Superior temporal gyrus (tissue), 1 donor: ENCODE data around the gene NOP14.

ENCODE experiments used
- DNase-seq: peaks from one replicate; pipeline ENCODE4 v3.0.0-alpha.2; 2016; ENCODE audit errors: extremely low spot score

Gene NOP14

DNA sequence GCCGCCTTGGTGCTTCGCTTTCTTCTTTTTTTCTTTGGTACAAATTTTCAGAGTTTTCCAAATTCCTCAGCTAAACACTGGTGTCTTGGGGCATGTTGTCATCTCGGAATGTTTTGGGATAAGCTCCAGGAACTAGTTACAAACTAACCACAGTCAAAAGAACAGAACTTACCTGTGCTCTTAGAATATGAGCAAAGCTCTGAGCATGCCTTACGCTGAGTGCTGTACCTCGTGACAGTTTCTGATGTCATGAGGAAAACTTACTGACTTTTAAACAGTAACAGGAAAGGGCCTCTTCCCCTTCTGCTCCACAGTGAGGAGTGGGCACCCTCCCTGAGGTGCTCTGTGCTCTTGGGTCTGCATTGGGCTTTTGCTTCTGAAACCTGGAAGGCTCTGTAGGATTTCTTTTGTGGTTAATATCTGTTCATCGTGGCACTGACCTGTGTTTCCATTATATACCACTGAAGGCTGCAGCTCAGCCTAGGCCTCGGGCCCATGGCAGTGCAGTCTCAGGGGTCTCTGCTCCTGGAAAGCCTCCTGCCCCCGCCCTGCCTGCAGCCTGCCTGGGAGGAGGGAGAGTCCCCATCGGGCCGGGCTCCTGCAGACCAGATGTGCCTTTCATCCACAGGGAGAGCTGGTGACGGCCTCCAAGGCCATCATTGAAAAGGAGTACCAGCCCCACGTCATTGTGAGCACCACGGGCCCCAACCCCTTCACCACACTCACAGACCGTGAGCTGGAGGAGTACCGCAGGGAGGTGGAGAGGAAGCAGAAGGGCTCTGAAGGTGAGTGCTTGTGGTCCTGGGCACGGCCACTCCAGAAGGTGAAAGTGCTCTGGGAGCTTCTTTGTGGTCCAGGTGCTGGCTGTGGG, 48.7 kb downstream of the NOP14 start:
- DNase-seq = no peak

DNA sequence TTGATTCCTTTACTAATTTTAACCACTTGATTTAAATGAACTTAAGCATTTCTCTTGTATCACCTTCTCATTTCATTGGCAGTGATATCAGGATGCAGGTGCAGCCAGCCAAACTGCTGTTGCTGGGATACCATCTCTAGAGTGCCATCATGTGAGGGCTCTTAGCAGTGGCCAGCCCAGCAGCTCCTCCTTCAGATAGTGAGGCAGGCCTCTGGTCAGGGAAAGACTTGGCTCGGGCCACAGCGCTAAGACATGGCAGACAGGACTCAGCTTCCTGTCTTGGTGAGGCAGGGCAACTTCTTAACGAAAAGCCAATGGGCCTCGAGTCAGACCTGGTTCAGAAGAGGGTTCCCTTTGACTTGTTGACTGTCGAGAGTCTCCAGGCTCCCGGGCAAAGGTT, 50.0 kb downstream of the NOP14 start:
- no peak for DNase-seq

DNA sequence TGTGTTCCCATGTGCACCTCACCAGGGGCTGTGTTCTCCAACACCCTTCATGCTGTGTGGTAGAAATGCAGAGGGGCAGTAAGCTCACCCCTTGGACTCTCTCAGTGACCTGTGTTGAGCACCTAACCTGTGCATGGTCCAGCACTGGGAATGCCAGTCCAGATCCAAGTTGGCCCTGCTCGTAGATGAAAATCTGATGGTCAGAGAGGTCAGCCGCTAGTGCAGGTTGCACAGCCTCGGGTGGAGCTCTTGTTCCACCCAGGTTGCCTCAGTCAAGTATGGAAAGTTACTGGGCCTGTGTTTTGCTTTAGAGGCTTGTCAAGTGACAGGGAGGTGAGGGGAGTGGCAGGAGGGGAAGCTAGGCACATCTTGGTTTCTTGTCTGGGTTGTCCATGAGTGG, 51.3 kb downstream of the NOP14 start:
- no peak for DNase-seq

DNA sequence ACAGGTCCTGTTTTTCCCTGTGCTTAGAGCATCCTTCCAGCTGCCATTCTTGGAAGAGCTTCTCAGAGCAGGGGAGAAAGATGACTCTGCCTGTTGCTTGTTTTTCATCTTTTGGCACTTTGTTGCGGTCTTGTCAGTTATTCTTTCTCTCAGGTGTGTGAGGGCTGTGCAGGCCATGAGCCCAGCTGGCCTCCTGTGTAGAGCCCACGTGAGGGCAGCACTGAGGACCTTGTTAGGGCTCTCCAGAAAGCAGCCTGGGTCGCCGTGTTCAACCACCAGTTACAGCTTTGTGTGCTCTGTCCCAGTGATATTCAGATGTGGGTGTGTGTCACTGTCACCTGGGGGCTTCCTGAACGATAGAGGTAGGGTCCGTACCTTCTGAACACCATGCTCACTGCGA, 52.8 kb downstream of the NOP14 start:
- DNase-seq = no peak

DNA sequence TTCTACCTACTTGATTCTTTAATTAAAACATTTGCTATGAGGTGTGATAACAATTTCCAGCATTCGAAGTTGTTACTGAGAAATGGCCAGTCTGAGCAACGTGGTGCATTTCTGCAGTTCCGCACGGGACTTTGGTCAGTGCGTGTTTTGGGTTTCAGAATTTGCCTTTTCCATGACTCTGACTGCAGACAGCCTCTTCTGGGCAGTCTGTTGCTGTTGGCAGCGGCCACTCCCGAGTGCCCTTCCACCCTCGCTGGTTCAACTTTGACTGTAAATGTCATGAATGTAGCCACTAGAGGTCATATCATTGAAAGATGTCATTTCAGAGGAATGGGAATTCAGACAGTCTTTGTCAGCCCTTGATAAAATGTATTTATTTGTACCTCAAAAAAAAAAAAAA, 53.6 kb downstream of the NOP14 start:
- no peak for DNase-seq

DNA sequence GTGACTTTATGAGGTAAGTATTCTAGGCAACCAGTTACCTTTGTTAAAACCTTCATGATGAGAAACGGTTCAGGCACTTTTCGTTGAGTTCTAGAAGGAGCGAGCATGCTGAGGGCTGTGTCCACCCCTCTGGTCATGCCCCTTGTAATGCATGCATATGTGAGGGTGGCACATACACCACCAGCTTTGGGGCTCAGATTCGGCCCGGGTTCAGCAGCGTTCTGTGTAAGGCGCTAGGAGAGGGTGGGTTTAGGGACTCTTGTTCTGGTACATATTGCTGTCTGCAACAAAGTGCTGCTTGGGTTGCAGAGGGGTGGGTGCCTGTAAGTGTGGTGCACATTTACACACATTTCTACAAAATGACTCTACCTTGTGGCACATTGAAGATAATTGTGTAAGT, 54.5 kb downstream of the NOP14 start:
- DNase-seq = no peak

DNA sequence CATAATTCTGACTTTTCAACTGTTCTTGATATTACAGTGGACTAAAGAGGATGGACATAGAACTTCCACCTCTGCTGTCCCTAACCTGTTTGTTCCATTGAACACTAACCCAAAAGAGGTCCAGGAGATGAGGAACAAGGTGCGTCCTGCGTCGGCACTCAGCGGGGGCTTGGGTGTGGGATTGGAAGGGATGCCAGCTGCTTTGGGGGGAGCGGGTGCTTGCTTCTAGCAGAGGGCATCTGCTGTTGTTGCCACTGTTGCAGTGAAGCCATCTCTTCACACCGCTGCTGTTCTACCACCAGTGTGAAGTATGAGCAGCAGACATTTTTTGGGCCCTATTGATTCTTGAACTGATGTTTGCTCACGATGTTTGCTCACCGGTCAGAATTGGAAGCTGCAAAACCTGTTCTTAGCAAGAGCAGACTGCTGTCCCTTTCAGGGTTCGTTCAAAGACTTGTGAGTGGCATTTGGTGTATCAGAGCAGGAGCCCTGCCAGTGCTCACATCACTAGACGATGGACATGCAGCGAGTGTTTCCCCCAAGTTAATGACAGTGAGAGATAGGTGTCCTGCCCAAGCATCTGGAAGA, 55.4 kb downstream of the NOP14 start:
- no peak for DNase-seq

DNA sequence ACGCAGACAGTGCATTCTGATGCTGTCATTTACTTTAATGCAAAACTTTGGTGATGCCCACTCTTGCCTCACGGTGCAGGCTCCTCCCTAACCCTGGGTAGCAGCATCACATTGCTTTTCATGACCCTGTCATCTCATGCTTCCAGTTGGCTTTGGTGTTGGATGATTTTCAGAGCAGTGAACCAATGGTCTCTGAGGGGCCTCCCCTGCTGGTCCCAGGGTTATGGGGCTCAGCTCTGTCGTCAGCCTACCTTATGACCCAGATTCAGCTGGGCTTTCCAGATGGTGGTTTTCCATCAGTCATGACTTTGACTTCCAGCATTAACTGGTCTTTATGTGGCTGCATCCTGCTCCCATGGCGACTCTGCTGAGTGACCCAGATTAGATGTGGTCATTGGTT, 56.0 kb downstream of the NOP14 start:
- no peak for DNase-seq

DNA sequence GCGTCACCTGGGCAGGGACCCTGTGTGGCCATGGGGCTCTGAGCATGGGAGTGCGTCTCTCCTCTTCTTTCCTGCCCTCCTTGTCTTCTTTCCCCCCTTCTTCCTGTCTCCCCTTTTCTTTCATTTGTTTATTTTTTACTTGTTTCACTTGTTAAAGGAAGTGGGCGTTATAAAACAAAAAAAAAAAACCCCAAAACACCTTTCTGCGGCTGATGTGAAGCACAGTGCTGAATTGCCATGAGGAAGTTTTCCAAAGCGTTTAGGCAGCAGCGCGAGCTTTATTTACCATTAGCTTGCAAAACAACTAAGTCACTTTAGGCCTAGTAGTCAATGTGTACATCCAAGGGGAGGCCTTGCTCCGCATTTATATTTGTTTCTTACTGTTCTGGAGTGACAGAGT, 57.0 kb downstream of the NOP14 start:
- DNase-seq = no peak

DNA sequence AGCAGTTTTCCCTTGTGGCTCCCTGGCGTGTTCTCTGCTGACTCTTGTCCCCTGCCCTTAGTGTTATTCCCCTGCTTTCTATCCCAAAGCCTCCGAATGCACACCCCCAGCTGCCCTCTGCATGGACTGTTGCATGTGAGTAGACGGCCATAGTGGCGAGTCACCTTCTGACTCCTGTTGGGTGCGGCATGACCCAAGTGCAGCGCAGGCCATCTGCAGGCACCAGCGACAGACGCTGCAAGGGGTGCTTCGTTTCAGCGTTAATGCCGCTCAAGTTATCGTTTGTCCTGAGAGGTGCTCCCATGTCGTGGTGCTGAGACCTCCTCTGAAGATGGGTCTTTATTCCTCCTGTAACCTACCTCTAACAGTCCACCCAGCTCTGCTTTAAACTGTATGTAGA, 57.7 kb downstream of the NOP14 start:
- DNase-seq = no peak

DNA sequence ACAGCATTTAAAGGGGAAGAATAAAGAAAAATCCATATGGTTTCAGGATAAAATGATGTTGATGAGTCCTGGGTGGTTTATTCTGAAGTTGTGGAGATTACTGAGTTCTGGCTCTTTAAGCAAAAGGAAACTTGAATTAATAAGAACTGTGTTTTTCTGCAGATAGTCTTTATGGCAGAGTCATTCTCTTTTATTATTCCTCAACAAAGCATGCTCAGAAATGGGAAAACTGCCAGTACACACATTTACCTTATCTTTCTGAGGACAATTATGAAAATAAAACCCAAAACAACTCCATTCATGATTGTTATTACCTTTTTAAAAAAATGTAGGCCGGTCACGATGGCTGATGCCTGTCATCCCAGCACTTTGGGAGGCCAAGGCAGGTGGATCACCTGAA, 61.1 kb downstream of the NOP14 start:
- no peak for DNase-seq

DNA sequence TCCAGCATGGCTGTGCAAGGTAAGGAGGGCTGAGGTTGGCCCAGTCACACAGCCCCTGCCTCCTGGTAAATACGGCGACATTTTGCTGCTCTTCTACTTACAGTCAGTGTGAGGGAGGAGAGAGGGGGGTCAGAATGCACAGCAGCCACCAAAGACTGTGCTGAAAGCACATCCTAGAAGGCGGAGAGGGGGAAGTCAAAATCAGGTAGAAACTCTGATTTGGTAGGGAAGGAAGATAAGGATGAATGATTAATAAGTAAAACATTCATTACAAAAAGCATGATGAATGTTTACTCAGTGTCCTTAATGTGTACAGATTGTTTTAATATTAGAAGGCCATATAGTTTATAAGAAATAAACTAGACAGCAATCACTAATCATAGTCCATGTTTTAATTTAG, 62.0 kb downstream of the NOP14 start:
- DNase-seq = no peak

DNA sequence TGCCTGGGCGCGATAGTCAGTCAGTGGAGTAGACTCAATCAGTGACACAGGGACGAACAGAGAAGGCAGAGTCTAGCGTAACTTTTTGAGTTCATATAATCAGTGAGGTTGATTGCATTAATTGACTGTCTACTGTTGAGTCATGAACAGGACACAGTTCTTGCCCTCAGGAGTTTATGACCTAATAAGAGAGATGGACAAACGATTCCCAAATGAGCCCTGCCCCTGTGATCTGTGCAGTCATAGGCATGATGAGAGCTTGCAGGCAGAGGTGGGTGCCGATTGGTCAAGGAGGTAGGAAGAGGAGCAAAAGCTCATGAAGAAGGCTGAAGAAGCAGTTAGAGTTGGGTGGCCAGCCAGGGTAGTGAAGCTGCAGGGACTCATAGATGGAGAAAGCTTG, 62.5 kb downstream of the NOP14 start:
- DNase-seq = no peak

DNA sequence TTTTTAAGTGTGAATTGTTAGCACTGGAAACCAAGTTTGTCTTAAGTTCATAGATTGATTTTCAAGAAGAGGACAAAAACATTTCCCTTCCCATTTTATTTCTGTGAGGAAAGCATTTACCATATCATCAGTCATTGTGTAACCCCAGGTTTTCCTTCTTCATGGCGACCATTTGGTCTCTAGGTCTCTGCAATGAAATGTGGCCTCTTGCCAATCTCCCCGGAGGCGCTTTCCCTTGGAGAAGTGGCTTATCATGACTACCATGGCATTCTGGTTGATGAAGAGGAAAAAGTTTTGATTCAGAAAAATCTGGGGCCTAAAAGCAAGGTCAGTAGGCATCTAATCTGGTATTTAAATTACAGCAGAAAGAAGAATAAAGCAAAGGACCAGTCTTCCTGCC, 65.2 kb downstream of the NOP14 start:
- no peak for DNase-seq

DNA sequence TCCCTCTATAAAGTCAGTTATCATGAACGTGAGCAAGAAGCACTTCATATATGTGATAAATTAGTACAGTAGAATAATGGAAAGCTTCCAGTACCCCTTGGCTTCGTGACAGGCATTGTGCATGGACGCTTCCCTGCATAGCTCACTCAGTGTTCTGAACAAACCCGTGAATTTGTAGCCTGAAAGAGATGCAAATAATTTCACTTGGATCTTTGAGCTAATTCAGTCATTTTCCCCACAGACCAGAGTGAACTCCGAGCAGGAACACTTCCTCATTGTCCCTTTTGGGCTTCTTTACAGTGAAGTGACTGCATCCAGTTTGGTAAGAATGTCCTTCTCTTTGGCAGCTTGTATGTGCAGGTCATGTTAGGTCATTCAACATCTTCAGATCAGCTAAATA, 69.4 kb downstream of the NOP14 start:
- peak; percentile 75 for DNase-seq

DNA sequence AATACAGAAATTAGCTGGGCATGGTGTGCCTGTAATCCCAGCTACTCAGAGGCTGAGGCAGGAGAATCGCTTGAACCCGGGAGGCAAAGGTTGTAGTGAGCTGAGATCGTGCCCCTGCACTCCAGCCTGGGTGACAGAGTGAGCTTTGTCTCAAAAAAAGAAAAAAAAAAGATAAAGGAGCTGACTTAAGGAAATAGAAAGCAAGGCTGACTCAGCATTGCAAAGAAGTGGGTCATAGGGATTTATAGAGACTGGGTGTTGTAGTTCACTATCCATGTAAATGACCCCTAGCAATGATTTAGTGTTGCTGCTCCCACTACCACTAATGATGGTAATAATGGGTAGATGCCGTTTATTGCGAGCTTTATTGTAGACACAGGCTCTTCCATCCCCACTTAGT, 71.9 kb downstream of the NOP14 start:
- peak; percentile 36 for DNase-seq

DNA sequence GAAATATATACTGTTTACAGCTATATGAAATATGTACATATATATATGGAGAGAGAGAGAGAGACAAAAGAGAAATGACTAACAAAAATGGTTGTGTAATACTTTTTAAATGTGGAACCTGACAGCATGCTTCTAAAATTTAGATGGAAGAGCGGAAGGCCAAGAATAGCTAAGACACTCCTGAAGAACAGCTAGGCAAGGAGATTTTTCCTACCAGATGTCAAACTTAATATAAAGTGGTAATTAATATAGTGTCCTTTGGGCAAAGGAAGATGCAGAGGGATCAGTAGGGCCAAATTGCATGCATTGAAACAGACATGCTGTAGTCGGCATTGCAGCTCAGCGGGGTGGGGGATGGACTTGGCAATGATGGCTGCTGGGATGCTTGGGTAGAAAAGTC, 74.3 kb downstream of the NOP14 start:
- peak; percentile 48 for DNase-seq
